NCI-H1417 (cell line): ENCODE results near the gene HDAC7.

ENCODE experiments used
- DNase-seq, 3 experiments: peaks; one replicate each; lab custom pipeline; 2025; lab: John Stamatoyannopoulos, UW

The HDAC7 gene

DNA sequence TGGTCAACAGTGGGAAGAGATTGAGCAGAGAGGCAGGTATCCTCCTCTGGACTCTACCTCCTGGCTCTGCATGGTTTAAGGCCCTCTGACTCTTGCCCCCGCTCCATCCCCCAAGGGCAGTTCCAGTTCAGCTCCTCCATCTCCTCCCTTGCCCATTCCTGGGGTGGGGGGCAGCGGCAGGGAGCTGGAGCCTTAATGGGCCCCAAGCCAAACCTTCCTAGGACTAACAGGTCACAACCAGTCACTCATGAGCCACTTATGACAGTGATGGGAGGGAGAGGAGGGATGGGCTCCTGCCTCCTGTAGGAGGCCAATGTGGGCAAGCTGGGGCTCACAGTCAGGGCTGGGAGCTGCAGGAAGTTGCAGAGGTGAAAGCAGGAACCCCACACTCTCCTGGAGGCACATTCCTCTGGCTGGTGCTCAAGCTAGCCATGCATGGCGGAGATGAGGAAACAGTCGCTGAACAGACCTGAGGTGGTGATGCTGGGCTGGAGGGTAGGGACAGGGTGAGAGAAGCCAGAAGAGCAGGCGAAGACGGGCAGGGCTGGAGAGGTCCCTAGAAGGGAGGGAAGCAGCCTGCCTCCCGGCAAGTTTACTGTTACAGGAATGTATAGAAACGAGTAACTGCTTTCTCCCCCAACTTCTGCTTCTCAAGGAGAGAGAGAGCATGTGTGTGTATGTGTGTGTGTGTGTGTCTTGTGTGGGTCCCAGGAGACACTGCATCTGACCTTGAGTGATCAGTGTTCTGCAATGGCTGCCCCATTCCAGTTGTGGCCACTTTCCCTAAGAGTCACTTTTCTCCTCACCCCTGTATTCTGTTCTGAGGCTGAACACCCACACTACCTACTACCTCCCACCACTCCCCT, 56.0 kb downstream of the HDAC7 start:
- no peak for DNase-seq

DNA sequence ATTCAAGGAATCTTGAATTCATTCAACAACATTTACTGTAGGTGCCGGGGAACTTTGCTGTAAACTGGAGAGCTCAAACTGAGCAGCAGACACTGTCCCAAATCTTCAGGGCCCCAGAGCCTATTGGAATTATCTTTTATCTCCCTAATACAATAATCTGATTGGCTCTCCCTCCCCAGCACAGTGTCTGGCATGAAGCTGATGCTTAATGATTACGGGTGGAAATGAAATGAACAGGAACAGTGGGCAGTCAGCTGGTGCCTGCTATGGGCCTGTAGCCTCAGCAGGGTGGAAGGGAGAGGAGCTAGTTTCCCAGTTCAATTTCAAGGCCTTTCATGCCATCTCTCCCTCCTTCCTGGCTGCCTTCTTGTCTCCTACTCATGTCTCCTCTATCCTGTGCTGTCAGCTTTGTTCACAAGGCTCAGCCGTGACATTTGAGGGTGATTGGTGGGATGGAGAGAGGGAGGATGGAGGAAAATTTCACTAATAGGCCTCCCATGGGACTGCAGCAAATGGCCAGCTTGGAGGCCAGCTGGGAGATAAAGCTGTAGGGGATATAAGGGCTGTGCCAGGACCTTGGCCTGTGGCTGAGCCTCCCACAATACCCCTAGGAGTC, 56.7 kb downstream of the HDAC7 start:
- DNase-seq, result no peak

DNA sequence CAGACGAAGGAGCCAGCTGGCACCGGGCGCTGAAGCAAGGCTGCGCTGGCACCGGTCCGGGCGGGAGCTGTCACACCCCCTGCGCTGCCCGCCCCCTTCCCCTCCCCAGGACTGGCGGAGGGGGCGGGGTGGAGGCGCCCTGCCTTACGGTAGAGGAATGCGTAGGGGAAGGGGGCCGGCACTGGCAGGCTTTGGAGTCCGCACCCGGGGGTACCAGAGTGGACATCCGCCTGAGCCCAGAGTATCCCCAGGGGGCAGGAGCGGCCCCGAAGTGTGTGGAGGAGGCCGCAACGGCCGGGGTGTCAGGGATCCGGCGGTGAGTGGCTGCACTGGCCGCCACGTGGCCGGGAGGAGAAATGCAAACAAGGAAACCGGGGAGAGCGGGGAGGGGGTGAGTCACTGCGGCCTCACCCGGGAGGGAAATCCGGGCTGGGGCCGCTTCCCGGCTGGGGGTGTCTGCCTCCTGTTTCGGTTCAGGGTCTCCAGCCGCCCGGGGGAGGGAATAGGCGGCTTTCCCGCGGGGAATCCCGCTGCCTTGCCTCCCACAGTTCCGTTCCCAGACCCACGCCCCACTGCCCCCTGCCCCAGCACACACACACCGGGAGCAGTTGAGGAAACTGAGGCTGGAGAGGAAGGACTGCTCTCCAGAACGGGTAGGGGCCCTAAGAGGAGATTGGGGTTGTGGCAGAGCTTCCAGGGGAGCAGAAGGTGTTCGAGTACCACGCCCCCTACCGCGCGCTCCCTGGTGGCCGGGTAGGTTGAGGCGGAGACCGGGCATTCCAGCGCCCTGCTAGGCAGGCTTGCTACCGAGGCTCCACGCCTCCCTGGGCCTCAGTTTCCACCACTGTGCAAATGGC, 60.6 kb downstream of the HDAC7 start, which contains the start of gene RAPGEF3:
Gene RAPGEF3 (minus strand): TSS at position 47 of the 857 bp plus-strand sequence. CDS start 324 bp downstream, outside the sequence.
- peak; percentile 47 to 82 (median 78) for DNase-seq

DNA sequence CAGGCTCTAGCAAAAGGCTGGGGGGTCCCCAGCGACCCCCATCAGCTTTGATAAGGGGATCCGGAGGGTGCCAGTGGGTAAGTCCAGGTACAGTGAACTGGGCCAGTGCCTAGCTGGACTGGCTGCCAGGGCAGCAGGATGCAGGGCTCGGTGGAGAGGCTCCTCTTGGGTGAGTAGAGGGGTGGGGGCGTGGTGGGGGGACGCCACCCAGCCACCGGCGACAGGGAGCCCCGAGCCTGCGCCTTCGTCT, 61.2 kb downstream of the HDAC7 start:
- DNase-seq, result no peak

DNA sequence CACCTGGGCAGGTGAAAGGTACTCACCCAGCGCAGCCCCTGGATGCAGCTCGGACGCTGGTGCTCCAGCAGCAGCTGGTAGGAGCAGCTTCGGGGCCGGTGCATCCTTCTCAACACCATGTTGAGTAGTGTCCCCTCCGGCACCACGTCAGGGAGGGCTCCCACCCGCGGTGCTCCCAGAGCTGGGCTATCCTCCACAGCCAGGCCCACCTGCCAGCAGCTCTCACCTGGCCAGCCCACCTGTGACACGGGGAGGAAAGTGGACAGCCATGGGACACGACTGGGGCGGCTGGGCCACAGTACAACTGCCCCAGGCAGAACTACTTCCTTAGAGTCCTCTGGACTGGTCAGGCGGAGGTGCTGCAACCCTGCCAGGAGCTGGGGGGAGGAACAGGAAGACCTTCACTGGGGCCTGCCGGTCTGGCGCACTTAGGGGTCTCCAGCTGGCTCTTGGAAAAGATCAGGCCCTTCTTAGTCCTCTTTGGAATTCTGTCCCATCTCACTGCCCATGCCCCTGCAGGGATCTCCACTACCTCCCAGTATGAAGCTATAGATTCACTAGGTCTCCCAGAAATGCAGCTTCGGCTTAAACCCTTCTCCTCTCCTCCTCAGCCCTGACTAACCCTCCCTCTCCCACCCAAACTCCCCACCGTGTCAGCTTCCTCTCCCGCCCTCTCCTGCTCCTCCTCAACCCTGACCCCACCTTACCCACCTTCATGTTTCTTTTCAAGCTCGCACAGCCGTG, 61.7 kb downstream of the HDAC7 start:
- DNase-seq, result no peak

DNA sequence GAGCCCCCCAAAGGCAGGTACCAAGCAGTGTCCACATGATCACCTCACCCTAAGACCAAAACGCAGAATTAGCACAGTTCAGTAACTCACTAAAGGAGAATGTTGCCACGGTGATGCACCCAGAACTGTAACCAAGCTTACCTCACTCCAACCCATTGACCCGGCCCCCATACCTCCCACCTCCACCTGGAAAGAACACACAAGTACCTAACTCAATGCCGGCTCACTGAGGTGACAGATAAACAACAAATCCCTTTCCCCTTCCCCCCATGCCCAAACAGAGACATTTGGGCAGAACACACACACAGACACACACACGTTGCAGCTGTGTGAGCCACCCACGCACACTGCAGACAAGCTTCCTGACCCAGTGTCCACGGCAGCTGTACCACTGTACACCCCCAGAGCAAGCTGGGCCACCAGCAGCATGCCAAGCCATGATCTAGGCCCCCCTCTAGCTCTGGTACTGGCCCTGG, 62.3 kb downstream of the HDAC7 start:
- peak in 1 of 3 experiments; percentile 13 for DNase-seq

DNA sequence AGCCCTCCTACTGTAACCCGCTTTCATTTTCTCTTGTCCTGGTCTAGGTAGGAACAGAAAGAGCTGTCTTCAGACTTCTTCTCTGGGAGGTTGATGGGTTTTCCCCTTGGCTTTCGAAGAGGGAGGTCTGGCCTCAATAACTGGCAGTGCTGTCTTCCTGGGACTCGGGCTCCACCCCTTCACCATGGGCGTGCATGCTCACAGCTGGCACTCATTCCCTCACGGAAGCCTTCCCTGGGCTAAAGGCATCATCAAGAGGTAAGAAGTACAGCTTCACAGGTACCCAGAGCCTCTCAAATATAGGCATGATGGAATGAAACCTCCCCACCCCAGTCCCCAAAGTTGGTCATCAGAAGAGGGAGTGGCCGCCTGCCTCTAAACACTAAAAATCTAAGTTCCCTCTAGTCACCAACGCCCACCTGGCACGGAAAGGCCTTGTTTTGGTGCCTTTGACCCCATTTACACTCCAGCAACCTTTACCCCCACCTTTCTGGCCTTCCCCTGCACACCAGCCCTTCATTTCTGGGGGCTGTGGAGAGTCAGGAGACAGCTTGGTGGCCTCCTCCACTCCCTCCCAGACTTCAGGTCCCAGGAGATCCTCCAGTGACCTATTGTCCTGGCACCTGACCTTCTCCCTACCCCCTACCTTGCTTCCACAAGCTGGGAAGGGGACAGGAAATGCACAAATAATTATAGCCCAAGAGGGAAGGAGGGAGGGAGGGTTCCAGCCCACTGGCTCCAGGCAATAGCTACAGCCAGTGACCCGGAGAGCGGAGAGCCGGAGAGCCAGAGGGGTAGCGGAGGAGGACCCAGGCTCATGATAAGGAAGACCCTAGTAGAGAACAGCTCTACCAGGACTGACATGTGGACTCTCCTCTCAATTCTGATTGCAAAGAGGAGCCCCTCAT, 63.8 kb downstream of the HDAC7 start:
- peak in 1 of 3 experiments; percentile 11 for DNase-seq

DNA sequence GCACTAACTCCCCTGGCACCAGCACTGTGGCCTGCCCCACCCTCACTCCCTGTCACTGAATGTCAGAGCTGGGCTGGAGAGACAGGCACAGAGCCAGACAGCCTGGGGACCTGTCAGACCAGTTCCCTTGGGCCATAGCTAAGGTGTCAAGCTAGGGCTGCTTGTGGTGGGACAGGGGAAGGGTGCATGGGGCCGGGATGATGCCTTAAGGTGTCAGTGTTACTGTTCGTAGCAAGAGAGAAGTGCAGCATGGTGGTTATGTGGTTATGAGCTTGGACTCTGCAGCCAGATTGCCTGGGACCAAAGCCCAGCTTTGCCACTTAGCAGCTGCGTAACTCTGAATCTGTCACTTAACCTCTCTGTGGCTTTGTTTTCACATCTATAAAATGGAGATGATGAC, 64.8 kb downstream of the HDAC7 start:
- no peak for DNase-seq

DNA sequence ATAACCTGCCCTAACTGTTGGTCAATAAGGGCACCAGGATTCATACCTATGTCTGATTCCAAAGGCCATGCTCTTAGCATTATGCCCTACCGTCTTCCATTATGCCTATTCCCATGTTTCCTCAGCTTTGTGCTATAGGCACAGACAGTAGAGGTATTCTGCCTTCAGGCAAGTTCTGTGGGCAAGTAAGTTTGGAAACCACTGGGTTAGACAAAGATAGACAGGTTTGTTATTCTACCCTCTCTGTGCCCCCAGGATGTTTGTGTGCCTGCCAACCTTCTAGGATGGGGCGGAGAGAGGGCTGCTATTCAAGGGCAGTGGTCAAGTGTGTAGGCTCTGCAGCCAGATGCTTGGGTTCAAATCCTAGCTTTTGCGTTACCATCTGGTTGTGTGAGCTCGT, 65.6 kb downstream of the HDAC7 start:
- DNase-seq, result no peak

DNA sequence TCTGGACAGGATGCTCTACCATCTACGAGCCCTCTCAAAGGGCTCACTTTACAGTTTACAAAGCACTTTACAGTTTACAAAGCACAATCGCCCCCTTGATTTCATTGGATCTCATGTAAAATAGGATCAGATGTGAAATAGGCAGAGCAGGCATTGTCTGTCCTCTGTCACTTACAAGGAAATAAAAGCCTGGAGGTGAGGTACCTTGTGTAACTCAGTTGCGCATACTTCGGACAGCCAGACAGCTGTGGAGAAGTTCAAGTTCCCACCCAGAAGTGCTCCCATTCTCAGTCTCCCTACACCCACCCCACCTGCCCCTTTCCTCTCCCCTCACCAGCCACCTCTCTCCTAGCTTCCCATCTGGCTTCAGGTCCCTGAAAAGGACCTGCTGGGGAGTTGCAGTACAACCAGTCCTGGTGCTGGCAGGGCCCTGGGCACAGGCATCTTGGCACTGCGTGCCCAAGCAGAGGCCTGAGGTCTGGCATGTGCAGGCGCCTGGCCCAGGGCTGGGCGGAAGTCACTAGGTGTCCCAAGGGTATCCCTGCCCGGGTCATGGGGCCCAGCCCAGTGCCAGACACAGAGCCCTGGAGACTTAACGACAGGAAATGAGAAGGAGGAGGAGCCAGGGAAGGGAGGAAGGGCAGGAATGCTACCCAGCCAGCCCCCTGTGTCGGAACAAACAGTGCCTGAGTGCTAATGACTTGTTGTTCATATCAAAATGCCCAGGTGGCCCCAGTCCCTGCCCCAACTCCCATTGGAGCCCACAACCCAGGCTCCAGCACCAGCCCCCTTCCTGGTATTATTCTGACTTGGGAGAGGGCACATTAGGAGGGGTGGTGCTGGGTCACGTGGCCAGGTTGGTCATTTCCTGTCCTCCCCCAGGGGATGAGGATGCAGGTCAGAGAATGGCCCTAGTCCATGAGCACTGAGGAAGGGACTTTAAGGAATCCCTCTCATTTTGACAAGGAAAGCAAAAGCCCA, 66.4 kb downstream of the HDAC7 start:
- DNase-seq, result peak in 1 of 3 experiments; percentile 28

DNA sequence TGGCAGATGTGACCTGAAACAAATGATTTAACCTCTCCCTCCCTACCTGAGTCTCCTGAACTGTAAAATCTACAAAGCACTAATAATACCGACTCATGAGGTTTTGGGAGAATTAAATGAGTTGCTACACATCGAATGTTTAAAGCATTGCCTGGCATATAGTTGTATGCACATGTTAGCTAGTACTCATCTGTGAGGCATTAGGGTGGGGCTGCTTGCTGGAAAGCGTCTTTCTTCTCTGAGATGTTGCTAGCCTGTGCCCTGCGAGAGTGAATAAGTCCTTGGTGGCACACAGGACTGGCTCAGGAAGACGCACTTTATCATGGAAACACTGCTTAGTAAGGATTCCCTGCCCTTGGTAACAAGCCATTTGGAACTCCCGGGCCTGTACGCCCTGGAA, 67.2 kb downstream of the HDAC7 start:
- DNase-seq, result no peak

DNA sequence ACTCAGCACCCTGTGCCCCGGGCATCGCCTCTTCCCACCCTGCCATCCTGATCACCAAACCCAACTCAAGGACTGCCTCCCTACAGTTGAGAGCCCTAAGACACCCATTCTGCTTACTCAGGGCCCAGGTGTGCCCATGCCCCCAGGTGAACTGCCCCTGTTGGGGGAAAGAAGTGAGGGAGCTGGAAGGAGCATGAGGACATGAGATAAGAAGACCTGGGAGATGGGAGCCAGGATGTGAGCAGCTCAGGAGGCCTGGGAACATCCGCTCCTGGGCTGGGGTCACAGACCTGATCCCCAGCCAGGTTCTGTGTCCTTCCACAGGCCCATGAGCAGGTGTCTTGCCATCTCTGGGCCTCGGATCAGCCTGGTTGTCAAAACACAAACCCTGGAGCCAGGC, 67.6 kb downstream of the HDAC7 start:
- no peak for DNase-seq

DNA sequence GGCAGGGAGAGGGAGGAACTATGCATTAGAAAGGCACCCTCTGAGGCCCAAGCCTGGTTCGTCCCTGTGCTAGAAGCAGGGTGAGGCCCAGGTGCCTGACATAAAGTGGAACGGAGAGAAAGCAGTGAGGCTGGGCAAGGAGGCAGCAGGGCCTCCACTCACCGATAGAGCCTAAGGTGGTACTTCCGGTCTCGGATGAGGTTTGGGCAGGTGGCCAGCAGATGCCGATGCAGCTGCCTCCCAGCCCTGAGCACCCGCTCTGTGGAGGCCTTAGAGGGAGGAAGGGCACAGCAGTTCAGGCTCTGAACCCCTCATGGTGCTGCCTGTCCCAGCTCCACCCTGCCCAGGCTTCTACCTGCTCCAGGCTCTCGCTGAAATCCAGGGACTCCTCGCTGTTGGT, 68.1 kb downstream of the HDAC7 start:
- DNase-seq, result no peak

DNA sequence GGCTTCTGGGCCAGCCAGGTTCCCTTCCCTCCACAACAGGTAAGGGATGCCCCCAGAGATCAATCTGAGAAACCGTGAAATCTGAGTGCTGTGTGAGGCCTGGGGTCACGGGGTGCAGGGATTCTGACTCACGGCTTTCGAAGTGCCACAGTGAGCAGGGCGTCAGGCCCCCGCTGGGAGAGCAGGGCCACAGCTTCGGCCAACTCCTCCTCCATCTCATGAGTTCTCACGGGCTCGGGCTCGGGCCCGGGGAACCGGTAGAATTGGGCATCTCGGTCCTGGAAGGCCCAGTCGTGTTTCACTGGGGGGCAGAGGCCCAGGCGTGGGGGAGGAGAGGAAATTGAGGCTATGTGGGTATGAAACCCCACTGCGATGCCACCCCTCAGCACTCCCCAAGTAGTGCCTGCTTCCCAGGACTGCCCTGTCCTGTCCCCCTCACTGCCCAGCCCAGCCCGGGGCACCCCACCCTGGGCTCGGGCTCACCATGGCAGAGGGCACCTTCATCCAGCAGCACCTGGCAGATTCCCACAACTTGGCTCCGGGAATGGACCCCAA, 68.7 kb downstream of the HDAC7 start:
- DNase-seq, result no peak

DNA sequence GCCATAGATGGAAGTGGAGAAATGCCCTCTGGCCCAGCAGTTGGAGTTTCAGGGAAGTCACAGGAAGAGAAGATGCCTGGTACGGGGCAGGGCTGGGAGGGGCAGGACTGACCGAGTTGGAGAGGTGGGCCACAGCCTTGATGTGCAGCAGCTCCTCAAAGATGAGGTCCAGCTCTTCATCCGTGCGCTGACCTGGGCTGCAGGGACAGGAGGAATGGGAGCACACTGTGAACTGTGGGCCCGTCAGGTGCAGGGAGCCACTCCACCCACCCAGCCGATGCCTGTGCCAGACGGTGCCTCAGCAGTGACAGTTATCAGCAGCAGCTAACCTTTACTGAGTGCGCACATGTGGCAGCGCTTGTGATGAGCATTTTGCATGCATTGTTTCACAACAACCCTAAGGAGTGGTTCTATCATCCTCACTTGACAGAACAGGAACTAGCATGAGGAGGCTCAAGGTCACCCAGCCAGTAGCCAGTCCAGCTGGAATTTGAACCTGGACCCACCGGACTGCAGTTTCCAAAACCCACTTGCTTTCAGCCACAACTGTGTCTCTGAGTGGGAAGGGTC, 69.4 kb downstream of the HDAC7 start:
- DNase-seq, result no peak

DNA sequence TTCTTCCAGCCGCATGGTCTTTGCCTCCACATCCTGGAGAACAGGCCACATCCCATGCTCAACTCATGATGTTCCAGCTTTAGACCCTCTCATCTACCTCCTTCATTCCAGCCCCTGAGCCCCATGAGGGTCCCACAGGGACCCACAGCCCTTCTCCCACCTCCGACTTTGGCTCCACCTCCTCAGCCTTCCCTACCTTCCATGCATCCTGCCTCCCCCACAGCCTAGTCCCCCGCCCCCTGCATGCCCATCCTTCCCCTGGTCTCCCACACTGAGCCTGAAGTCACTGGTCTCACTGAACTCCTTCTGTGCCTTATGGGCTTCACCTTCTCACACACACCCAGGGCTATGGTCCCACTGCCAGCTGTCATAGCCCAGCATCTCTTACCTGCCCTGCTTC, 70.8 kb downstream of the HDAC7 start:
- DNase-seq, result no peak

DNA sequence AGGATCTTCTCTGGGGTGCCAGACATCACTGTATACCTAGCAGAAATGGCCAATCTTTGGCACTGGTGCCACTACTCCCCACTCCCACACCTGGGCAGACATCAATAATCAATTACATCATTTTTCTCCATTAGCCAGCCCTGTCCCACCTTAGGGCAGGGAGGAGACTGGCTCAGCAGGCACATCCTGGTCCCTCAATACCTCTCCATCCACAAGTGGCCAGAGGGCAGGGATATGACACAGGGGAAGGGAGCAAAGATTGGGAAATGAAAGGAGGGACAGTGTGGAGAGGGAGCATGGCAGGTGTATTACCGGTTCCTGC, 71.2 kb downstream of the HDAC7 start:
- DNase-seq, result no peak

DNA sequence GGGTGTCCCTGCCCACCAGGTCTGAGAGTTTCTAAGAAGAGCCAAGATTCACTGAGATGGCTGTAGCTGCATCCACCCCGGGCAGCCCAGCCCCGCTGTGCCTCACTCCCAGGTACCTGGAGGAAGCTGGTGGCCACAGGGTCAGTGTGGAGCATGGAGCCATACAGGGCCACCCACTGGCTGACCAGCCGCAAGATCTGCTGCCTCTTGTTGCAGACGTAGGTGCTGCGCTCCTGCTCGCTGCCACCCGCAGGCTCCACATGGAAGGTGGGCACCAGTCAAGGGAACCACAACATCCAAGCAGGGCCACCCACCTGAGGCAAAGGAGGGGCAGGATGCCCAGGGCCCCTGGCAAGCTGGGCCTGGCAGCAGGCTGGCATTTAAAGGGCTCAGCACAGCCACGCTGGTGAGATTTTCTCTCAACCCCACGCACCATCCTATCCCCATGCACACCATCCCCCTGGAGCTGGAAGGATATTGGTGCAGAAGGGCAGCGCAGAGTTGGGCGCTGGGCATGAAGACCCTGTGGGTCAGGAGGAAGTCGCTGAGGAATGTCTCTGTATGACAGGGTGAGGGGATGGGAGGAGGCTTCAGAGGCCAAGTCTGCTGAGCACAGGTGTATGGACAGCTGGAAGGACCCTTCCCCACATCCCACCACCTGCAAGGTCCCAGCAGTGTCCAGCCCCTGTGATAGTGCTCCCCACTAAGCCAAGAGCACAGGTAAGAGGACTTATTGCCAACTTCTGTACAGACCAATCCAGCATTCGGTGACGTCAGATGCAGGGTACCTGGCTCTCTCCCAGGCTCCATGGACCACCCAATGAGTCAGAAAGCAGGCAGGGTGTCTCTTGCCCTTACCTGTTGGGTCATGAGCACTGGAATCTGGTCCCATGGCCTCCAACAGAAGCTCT, 71.9 kb downstream of the HDAC7 start:
- DNase-seq, result no peak
